H1 (cell line): Measurements from ENCODE around the gene A4GALT.

ENCODE experiments used
- ASH2L ChIP-seq: fragments of 200-600, 300-600 bp; sonication (generic); IDR thresholded peaks from one replicate; pipeline ENCODE4 v1.7.1; 2017; ENCODE audit warnings: low read length
- BRCA1 ChIP-seq: IDR thresholded peaks from 2 replicates; pipeline ENCODE4 v1.6.1; 2012; ENCODE audit warnings: low read depth, low read length, improper control_type of control experiment
- CTCF ChIP-seq, 3 experiments: IDR thresholded peaks; 1 replicate in 2 of 3; 2 replicates in 1 of 3; pipeline versions ENCODE4 v1.5.1 to v1.6.1; 2011; ENCODE audit warnings: low read length in 3 of 3, mild to moderate bottlenecking in 3 of 3, inconsistent platforms in 2 of 3, low read depth in 1 of 3, moderate library complexity in 1 of 3; ENCODE audit not compliant: insufficient read depth in 1 of 3; ENCODE audit errors: control extremely low read depth in 1 of 3
- EP300 ChIP-seq, 2 experiments: IDR thresholded peaks; 1 replicate in 1 of 2; 2 replicates in 1 of 2; pipeline ENCODE4 v1.6.1; 2011 to 2012; ENCODE audit warnings: low read depth in 2 of 2, low read length in 2 of 2, mild to moderate bottlenecking in 2 of 2, borderline replicate concordance in 1 of 2, inconsistent platforms in 1 of 2, moderate library complexity in 1 of 2
- KDM1A ChIP-seq: fragments of 200-600, 300-600 bp; sonication (generic); IDR thresholded peaks from 2 replicates; pipeline ENCODE4 v1.7.1; 2016; ENCODE audit warnings: mild to moderate bottlenecking, low read length, borderline replicate concordance
- KDM5A ChIP-seq: fragments of 200-600 bp; IDR thresholded peaks from 2 replicates; pipeline ENCODE4 v1.7.1; 2012; ENCODE audit warnings: mild to moderate bottlenecking, low read length, inconsistent platforms, mixed read lengths
- PHF8 ChIP-seq: fragments of 200-600 bp; sonication (generic); conservative IDR thresholded peaks from 2 replicates; pipeline ENCODE4 v1.7.1; 2012; ENCODE audit warnings: low read depth, mild to moderate bottlenecking, inconsistent platforms, low read length, moderate library complexity
- POU5F1 ChIP-seq: IDR thresholded peaks from 2 replicates; pipeline ENCODE4 v1.6.1; 2011; ENCODE audit warnings: low read depth, mild to moderate bottlenecking, low read length, moderate library complexity
- RFX5 ChIP-seq: IDR thresholded peaks from 2 replicates; pipeline ENCODE4 v1.6.1; 2011; ENCODE audit warnings: low read depth, low read length, improper control_type of control experiment, borderline replicate concordance
- RXRA ChIP-seq: IDR thresholded peaks from 2 replicates; pipeline ENCODE4 v1.6.1; 2011; ENCODE audit warnings: low read depth, mild to moderate bottlenecking, low read length, moderate library complexity; ENCODE audit not compliant: insufficient read depth
- SIX5 ChIP-seq: IDR thresholded peaks from 2 replicates; pipeline ENCODE4 v1.6.1; 2011; ENCODE audit warnings: mild to moderate bottlenecking, low read depth, low read length
- TEAD4 ChIP-seq: IDR thresholded peaks from 2 replicates; pipeline ENCODE4 v1.6.1; 2012; ENCODE audit warnings: low read depth, low read length, inconsistent platforms, mixed read lengths
- YY1 ChIP-seq: IDR thresholded peaks from 2 replicates; pipeline ENCODE4 v1.6.1; 2011; ENCODE audit warnings: low read depth, mild to moderate bottlenecking, low read length
- TF ChIP-seq, protein P1 (sequence below): IDR thresholded peaks from 2 replicates; pipeline ENCODE4 v1.6.1; 2011; ENCODE audit warnings: low read depth, mild to moderate bottlenecking, low read length; ENCODE audit not compliant: insufficient read depth

DNA sequence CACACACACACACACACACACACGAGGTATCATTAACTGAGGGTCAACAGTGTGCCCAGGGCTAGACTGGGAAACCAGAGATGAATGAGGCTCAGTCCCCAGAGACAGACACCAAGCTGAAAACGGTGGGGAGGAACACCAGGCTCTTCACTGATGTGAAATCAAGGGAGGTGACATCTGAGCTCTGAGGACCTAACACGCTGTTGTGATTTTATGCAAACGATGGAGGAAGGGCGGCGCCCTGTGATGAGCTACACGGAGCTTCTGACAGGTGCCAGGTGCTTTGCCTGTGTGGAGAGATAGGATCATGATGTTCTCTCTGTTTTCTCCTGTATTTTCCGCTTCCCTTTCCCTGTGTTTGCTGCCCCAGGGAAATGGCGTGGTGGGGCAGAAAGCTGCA is 65.0 kb downstream of the A4GALT start:
- TF ChIP-seq YY1 (no peak), EP300 (IDR thresholded peaks at IDR 0.05; ENCODE audit: borderline replicate concordance in 1 of 2, low read depth in 2 of 2, low read length in 2 of 2) (no peak), CTCF (IDR thresholded peaks at IDR 0.05; ENCODE audit: control extremely low read depth in 1 of 3, insufficient read depth in 1 of 3, low read depth in 1 of 3, low read length in 3 of 3) (no peak), SIX5 (no peak), KDM1A (no peak), TEAD4 (no peak), RXRA (no peak), BRCA1 (no peak), KDM5A (no peak), POU5F1 (no peak), ASH2L (no peak), PHF8 (no peak), RFX5 (no peak)
- TF ChIP-seq, protein P1, sequence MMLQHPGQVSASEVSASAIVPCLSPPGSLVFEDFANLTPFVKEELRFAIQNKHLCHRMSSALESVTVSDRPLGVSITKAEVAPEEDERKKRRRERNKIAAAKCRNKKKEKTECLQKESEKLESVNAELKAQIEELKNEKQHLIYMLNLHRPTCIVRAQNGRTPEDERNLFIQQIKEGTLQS: no peak
